ENCODE measurements around the gene DNASE1L3.
"Not testable (repeated sequence)": the region's sequence is repeated elsewhere in the genome, so short reads cannot be mapped to it uniquely, and the experiment has no call there.

DNASE1L3 gene

GRCh38 chr3:58235970-58236369 lies 25.2 kb upstream of the DNASE1L3 start:
- no peak for DNase-seq

GRCh38 chr3:58234516-58234931 lies 23.8 kb upstream of the DNASE1L3 start:
- no peak for DNase-seq

GRCh38 chr3:58231666-58232065 lies 20.9 kb upstream of the DNASE1L3 start:
- no peak for DNase-seq

- no peak for DNase-seq
These were observed 20.2 kb upstream of the DNASE1L3 start for GRCh38 chr3:58230876-58231552.

- not testable (repeated sequence) for DNase-seq
These were observed 17.2 kb upstream of the DNASE1L3 start for GRCh38 chr3:58227933-58228332.

- no peak for DNase-seq
These were observed 13.1 kb upstream of the DNASE1L3 start for GRCh38 chr3:58223855-58224254.

- no peak for DNase-seq
These were observed 11.5 kb upstream of the DNASE1L3 start for GRCh38 chr3:58222161-58222724.

GRCh38 chr3:58218904-58219303 lies 8.1 kb upstream of the DNASE1L3 start:
- no peak for DNase-seq

GRCh38 chr3:58217209-58217811 lies 6.5 kb upstream of the DNASE1L3 start:
- DNase-seq = peak; percentile 59 to 61

- DNase-seq = no peak
These were observed 5.9 kb upstream of the DNASE1L3 start for GRCh38 chr3:58216496-58217195.

- DNase-seq = no peak
These were observed 4.7 kb upstream of the DNASE1L3 start for GRCh38 chr3:58215317-58216025.

GRCh38 chr3:58214484-58215316 lies 3.9 kb upstream of the DNASE1L3 start:
- DNase-seq = peak; percentile 25 to 49

- no peak for DNase-seq
These were observed 839 bp downstream of the DNASE1L3 start for GRCh38 chr3:58209933-58210332.

GRCh38 chr3:58207954-58208353 lies 2.8 kb downstream of the DNASE1L3 start:
- no peak for DNase-seq

- DNase-seq = peak; percentile 19 to 25
These were observed 4.3 kb downstream of the DNASE1L3 start for GRCh38 chr3:58206406-58207011.

- DNase-seq = no peak
These were observed 4.8 kb downstream of the DNASE1L3 start for GRCh38 chr3:58205981-58206380.

GRCh38 chr3:58204720-58205119 lies 6.1 kb downstream of the DNASE1L3 start:
- no peak for DNase-seq

GRCh38 chr3:58203541-58203940 lies 7.2 kb downstream of the DNASE1L3 start:
- no peak for DNase-seq

- DNase-seq = no peak
These were observed 7.8 kb downstream of the DNASE1L3 start for GRCh38 chr3:58202917-58203360.

GRCh38 chr3:58201451-58201850 lies 9.3 kb downstream of the DNASE1L3 start:
- DNase-seq = not testable (repeated sequence)

- no peak for DNase-seq
These were observed 9.9 kb downstream of the DNASE1L3 start for GRCh38 chr3:58200846-58201355.
